Upper lobe of left lung (tissue), 4 donors: ENCODE data around the gene CAMK4.

ENCODE experiments used
- EP300 ChIP-seq, 4 donors: sonication (generic); formaldehyde crosslinking; IDR thresholded peaks; one replicate each; pipeline ENCODE4 v1.5.1; 2017; ENCODE audit warnings: antibody characterized with exemption in 4 of 4, control low read depth in 2 of 4
- POLR2A ChIP-seq, 4 donors: fragments of 450-650 bp; IDR thresholded peaks; one replicate each; pipeline ENCODE4 v1.5.1; 2016 to 2017; ENCODE audit warnings: antibody characterized with exemption in 4 of 4, mild to moderate bottlenecking in 2 of 4
- POLR2AphosphoS5 ChIP-seq, 2 donors: sonication (generic); formaldehyde crosslinking; IDR thresholded peaks; one replicate each; pipeline ENCODE4 v1.5.1; 2017; ENCODE audit warnings: antibody characterized with exemption in 2 of 2
- TF ChIP-seq, protein P1 (sequence below), 6 experiments: fragments of 450-650 bp in 4 of 6; fragments of 200-600 bp in 2 of 6; sonication (generic) in 2 of 6; IDR thresholded peaks; one replicate each; pipeline ENCODE4 v1.5.1; 2016 to 2019; ENCODE audit warnings: antibody characterized with exemption in 6 of 6

- TF ChIP-seq POLR2AphosphoS5 (IDR thresholded peaks at IDR 0.05) (no peak), POLR2A (IDR thresholded peaks at IDR 0.05) (no peak), EP300 (IDR thresholded peaks at IDR 0.05) (no peak)
- TF ChIP-seq, protein P1, sequence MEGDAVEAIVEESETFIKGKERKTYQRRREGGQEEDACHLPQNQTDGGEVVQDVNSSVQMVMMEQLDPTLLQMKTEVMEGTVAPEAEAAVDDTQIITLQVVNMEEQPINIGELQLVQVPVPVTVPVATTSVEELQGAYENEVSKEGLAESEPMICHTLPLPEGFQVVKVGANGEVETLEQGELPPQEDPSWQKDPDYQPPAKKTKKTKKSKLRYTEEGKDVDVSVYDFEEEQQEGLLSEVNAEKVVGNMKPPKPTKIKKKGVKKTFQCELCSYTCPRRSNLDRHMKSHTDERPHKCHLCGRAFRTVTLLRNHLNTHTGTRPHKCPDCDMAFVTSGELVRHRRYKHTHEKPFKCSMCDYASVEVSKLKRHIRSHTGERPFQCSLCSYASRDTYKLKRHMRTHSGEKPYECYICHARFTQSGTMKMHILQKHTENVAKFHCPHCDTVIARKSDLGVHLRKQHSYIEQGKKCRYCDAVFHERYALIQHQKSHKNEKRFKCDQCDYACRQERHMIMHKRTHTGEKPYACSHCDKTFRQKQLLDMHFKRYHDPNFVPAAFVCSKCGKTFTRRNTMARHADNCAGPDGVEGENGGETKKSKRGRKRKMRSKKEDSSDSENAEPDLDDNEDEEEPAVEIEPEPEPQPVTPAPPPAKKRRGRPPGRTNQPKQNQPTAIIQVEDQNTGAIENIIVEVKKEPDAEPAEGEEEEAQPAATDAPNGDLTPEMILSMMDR (IDR thresholded peaks at IDR 0.05), result no peak
Observed at GRCh38 chr5:111486055-111486454, 261.9 kb downstream of the CAMK4 start.
